NCI-H69 (cell line): Measurements from ENCODE around the gene RALGAPA2.

ENCODE experiments used
- DNase-seq: peaks from one replicate; lab custom pipeline; 2025; lab: John Stamatoyannopoulos, UW

Gene RALGAPA2

GRCh38 chr20:20721489-20721888, 9.0 kb upstream of the RALGAPA2 start:
- DNase-seq: no peak

GRCh38 chr20:20720158-20720557, 7.7 kb upstream of the RALGAPA2 start:
- DNase-seq: no peak

DNA sequence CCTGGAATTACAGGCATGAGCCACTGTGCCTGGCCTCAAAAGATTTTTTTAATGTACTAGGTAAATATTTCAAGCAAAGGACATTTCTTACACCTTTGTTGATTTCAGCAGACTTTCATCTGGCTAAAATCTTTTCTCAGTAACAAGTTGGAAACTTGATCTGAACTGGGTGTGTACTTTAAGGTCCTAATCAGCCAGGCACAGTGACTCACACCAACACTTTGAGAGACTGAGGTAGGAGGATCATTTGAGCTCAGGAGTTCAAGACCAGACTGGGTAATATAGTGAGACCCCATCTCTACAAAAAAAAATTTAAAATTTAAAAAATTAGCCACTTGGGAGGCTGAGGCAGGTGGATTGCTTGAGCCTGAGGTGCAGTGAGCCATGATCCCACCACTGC, 7.0 kb upstream of the RALGAPA2 start:
- DNase-seq: no peak

- peak; percentile 29 for DNase-seq
Observed at GRCh38 chr20:20713244-20713765, 861 bp upstream of the RALGAPA2 start.

GRCh38 chr20:20712004-20712473, 405 bp downstream of the RALGAPA2 start:
- peak; percentile 73 for DNase-seq

DNA sequence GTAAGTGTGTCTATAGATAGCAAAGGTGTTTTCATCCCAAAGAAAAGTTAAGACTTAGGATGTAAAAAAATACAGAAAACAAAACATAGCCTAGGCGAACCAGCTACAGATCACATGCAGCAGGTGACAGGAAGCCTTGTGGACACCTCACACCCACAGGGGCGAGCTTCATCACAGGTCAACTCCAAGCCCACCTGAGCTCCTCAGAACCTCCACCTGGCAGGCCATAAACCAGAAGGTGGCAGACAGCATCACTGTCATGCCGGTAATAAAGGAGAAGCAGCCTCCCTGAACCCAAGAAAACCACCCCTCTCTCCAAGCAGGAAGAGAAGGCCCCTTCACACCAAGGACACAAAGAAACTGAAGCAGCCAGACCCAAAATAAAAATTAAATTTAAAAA, 1.0 kb downstream of the RALGAPA2 start:
- peak; percentile 76 for DNase-seq

- peak; percentile 68 for DNase-seq
Observed at GRCh38 chr20:20710443-20711315, 1.8 kb downstream of the RALGAPA2 start.

DNA sequence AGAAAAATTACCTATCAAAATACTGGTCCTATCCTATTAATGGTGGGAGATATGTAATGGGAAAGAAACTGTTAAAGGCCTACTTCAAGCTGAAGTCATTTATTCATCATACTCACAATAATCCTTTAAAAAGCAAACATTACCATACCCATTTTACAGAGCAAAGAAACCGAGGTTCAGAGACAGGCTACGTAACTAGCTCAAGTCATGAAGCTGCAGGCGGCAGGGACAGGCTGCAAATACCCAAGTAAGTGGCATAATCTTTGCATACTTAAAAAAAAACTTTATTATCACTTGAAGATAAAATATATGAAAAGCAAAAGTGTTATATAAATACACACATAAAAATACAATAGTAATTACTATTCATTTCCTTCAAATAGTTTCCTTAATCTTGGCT, 2.6 kb downstream of the RALGAPA2 start:
- no peak for DNase-seq

DNA sequence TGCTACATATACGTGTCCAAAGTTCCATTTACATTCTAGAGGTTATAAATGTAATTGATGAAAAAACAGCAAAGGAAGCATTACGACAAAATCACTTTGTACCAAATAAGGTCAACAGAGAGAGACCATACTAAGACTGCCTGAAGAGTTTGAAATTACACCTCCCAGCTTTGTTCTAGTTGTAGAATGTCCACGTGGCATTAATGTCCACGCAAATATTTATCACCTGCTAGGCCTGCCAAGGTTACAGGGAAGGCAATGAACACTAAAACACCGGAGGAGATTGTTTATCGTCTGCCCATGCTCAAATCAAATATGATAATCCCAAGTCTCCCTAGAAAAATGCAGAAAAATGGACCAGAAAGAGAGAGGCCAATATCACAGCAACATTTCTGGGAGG, 6.2 kb downstream of the RALGAPA2 start:
- peak; percentile 17 for DNase-seq

DNA sequence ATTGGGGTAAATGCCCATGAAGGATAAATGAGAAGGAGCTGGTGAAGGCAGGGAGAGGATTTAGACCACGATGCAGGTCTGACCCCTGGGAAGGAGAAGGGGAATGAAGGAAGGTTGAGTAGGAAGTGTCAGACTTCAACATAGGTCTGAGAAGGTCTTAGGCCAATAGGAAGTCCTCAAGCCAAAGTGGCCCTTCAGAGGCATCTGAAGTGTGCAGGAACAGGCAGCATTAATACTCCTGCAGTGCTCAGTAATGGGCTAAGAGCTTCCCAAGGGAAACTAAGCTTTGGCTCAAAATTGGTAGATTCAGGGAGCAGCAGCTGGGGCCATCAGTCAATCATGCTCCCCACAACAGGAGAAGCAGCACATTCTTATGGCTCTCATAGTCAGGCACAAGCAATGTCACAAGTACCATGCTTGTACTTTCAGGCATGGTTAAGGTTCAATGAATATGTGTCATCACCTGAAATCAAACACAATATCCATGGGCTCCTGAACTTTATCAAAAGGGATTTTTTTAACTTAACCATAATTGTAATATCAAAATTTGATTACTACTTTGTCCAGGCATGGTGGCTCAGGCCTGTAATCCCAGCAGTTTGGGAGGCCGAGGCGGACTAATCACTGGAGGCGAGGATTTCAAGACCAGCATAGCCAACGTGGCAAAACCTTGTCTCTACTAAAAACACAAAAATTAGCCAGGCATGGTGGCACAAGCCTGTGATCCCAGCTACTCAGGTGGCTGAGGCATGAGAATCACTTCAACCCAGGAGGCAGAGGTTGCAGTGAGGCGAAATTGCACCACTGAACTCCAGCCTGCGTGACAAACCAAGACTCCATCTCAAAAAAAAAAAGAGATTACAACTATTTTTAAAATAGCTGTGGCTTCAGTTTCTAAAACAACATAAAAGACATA, 9.9 kb downstream of the RALGAPA2 start:
- no peak for DNase-seq

DNA sequence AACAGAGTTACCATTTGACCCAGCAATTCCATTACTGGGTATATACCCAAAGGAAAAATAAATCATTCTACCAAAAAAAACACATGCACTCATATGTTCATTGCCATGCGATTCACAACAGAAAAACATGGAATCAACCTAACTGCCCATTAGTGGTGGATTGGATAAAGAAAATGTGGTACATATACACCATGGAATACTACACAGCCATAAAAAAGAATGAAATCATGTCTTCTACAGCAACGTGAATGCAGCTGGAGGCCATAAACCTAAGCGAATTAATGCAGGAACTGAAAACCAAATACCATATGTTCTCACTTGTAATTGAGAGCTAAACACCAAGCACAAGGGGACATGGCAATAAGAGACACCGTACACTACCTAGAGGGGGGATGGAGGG, 12.5 kb downstream of the RALGAPA2 start:
- no peak for DNase-seq

- peak; percentile 70 for DNase-seq
Observed at GRCh38 chr20:20699144-20699543, 13.3 kb downstream of the RALGAPA2 start.

- DNase-seq: no peak
Observed at GRCh38 chr20:20697325-20697845, 15.1 kb downstream of the RALGAPA2 start.

- no peak for DNase-seq
Observed at GRCh38 chr20:20695250-20695816, 17.1 kb downstream of the RALGAPA2 start.

GRCh38 chr20:20694591-20694990, 17.9 kb downstream of the RALGAPA2 start:
- no peak for DNase-seq

GRCh38 chr20:20692587-20692986, 19.9 kb downstream of the RALGAPA2 start:
- DNase-seq: no peak

DNA sequence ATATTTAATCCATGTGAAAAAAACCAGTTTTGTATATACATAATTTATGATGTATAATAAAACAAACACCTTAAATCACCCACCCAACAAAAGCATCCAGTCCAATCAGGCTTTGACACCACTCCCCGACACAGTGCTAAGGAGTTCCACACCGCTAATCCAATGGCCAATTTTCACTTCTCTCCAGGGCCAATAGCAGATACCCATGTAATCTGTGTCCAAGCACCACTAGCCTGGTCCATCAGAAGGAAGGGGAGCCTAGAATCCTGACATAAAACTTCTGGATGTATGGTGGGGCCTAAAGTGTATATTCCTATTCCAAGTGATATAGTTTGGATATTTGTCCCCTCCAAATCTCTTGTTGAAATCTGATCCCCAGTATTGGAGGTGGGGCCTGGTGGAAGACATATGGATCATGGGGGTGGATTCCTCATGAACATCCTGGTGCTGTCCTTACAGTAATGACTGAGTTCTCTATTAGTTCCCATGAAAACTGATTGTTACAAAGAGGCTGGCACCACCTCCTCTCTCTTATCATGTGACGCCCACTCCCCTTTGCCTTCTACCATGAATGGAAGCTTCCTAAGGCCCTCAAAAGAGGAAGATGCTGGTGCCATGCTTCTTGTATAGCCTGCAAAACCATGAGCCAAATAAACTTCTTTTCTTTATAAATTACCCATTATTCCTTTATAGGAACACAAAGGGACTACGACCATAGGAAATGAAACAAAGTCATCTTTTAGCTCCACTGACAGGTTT, 20.8 kb downstream of the RALGAPA2 start:
- no peak for DNase-seq

- DNase-seq: no peak
Observed at GRCh38 chr20:20690676-20691476, 21.6 kb downstream of the RALGAPA2 start.

DNA sequence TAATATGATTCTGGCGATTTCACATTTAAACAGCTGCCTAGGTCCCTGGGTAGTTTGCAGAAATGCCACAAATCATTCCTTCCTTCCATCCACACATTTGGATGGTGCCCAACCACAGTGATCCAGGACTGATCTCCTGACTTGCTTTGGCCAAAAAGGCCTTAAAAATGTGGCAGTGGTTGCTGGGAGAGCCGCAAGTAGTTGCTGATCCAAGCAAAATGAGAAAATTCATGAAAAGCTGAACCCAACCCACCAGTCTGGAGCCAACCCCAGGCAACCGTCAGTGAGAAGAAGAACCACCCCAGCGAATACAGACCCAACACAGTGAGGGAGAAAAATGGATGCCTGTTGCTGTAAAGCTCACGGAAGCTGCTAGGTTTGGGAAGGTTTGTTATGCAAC, 25.1 kb downstream of the RALGAPA2 start:
- DNase-seq: no peak

DNA sequence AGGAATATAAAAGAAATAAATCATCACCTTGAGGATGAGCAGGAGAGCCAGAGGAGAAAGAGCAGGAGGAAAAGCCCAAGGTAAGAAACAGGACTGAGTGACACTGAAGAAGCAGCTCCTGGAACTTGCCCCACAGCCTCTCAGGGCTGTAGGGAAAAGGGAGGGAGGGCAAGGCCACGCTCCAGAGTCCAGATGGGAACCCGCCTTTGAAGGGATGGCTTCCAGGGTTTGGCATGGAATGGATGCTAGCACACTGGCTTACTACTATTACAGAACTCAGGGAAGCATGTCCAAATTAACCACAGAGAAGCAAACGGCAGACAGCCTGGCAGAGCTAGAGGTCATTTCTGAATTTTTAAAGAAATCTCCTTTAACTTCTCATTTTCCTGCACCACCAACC, 26.8 kb downstream of the RALGAPA2 start:
- DNase-seq: no peak
